SU-DHL-6 (cell line): ENCODE measurements around the gene BTBD9.

Source experiments
- H2AFZ ChIP-seq: fragments of 200-600 bp; sonication (generic); 2 replicates; pipeline ENCODE4 v1.6.1; 2014; ENCODE audit warnings: low read depth, mild to moderate bottlenecking, moderate library complexity, mixed read lengths, antibody characterized with exemption, low read length; ENCODE audit not compliant: severe bottlenecking
- H3F3A ChIP-seq: fragments of 200-600 bp; shearing (Covaris generic); 2 replicates; pipeline ENCODE4 v1.6.0; 2016; ENCODE audit warnings: antibody characterized with exemption, mild to moderate bottlenecking; ENCODE audit not compliant: insufficient read depth
- H3K27ac ChIP-seq: fragments of 200-600 bp; sonication (generic); 2 replicates; pipeline ENCODE4 v1.5.1; 2016; ENCODE audit warnings: low read depth, mild to moderate bottlenecking, low read length, moderate library complexity, mixed read lengths
- H3K27me3 ChIP-seq: fragments of 200-600 bp; sonication (generic), shearing (Covaris generic); 2 replicates; pipeline ENCODE4 v1.6.0; 2014; ENCODE audit warnings: mild to moderate bottlenecking, low read length
- H3K36me3 ChIP-seq: fragments of 200-600 bp; sonication (generic); 2 replicates; pipeline ENCODE4 v1.6.1; 2014; ENCODE audit warnings: mild to moderate bottlenecking, low read length, mixed read lengths
- H3K4me2 ChIP-seq: fragments of 300-600, 200-600 bp; shearing (Covaris generic), sonication (generic); 2 replicates; pipeline ENCODE4 v1.6.0; 2014; ENCODE audit warnings: low read length, low read depth, mild to moderate bottlenecking; ENCODE audit not compliant: poor library complexity, severe bottlenecking
- H3K4me3 ChIP-seq: fragments of 200-600 bp; sonication (generic); 2 replicates; pipeline ENCODE4 v1.5.1; 2014; ENCODE audit warnings: antibody characterized with exemption, low read length, mild to moderate bottlenecking, mixed read lengths; ENCODE audit not compliant: insufficient read depth, poor library complexity, severe bottlenecking
- H3K79me2 ChIP-seq: fragments of 200-600 bp; sonication (generic); 2 replicates; pipeline ENCODE4 v1.6.1; 2014; ENCODE audit warnings: mild to moderate bottlenecking, low read length, moderate library complexity; ENCODE audit not compliant: insufficient read depth
- H3K9ac ChIP-seq: fragments of 200-600 bp; sonication (generic); 2 replicates; pipeline ENCODE4 v1.7.0; 2014; ENCODE audit warnings: mild to moderate bottlenecking, low read length
- H3K9me2 ChIP-seq: fragments of 200-600 bp; sonication (generic); replicated peaks from 2 replicates; pipeline ENCODE4 v1.6.1; 2014; ENCODE audit warnings: low read length; ENCODE audit not compliant: insufficient read depth
- H3K9me3 ChIP-seq: fragments of 200-600 bp; sonication (generic); 2 replicates; pipeline ENCODE4 v1.6.1; 2014; ENCODE audit warnings: low read length, mixed read lengths; ENCODE audit not compliant: insufficient read depth
- H4K20me1 ChIP-seq: fragments of 200-600 bp; sonication (generic); 2 replicates; pipeline ENCODE4 v1.6.1; 2014; ENCODE audit warnings: low read depth, mild to moderate bottlenecking, antibody characterized with exemption, low read length, moderate library complexity, mixed read lengths
- EZH2phosphoT487 ChIP-seq: fragments of 200-600 bp; sonication (generic), shearing (Covaris generic); conservative IDR thresholded peaks from 2 replicates; pipeline ENCODE4 v1.6.1; 2018; ENCODE audit warnings: mild to moderate bottlenecking, antibody characterized with exemption, low read length, moderate library complexity, mixed read lengths
- TF ChIP-seq, protein P1 (sequence below): fragments of 200-600 bp; sonication (generic); IDR thresholded peaks from one replicate; pipeline ENCODE4 v1.5.1; 2017; ENCODE audit warnings: antibody characterized with exemption, mild to moderate bottlenecking, low read length, moderate library complexity; ENCODE audit not compliant: insufficient read depth, poor library complexity, severe bottlenecking

The BTBD9 gene

DNA sequence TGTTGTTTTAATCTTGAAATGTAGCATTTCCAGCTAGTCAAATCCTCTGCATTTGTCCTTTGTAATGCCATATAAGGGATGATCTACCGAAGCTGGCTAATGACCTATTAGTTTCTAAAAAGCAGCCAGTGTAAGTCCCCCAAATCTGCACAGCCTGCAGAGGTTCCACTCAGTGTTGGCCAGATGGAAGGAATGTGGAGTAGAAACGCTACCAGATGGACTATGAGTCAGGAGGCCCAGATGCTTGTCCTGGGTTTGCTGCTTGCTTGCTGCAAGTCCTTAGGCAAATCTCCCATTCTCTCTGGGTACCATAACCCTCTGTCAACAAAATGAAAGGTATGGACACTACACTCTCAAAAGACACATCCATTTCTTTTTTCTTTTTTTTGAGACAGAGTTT, 149.8 kb downstream of the BTBD9 start:
- H3K9ac ChIP-seq, result no peak overlapping the region
- H2AFZ ChIP-seq, result no peak overlapping the region
- no peaks in the 10 kb centered on the region for H3F3A ChIP-seq
- H3K9me2 ChIP-seq, result no peaks in the 10 kb centered on the region
- no peaks in the 10 kb centered on the region for H3K27me3 ChIP-seq
- no peak for TF ChIP-seq EZH2phosphoT487
- TF ChIP-seq, protein P1, sequence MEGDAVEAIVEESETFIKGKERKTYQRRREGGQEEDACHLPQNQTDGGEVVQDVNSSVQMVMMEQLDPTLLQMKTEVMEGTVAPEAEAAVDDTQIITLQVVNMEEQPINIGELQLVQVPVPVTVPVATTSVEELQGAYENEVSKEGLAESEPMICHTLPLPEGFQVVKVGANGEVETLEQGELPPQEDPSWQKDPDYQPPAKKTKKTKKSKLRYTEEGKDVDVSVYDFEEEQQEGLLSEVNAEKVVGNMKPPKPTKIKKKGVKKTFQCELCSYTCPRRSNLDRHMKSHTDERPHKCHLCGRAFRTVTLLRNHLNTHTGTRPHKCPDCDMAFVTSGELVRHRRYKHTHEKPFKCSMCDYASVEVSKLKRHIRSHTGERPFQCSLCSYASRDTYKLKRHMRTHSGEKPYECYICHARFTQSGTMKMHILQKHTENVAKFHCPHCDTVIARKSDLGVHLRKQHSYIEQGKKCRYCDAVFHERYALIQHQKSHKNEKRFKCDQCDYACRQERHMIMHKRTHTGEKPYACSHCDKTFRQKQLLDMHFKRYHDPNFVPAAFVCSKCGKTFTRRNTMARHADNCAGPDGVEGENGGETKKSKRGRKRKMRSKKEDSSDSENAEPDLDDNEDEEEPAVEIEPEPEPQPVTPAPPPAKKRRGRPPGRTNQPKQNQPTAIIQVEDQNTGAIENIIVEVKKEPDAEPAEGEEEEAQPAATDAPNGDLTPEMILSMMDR, result no peak
- no peak overlapping the region for H3K4me2 ChIP-seq
- no peaks in the 10 kb centered on the region for H3K79me2 ChIP-seq
- no peaks in the 10 kb centered on the region for H3K9me3 ChIP-seq
- H3K36me3 ChIP-seq, result no peaks in the 10 kb centered on the region
- H3K27ac ChIP-seq, result no peak overlapping the region
- H3K4me3 ChIP-seq, result no peak overlapping the region
- no peaks in the 10 kb centered on the region for H4K20me1 ChIP-seq

DNA sequence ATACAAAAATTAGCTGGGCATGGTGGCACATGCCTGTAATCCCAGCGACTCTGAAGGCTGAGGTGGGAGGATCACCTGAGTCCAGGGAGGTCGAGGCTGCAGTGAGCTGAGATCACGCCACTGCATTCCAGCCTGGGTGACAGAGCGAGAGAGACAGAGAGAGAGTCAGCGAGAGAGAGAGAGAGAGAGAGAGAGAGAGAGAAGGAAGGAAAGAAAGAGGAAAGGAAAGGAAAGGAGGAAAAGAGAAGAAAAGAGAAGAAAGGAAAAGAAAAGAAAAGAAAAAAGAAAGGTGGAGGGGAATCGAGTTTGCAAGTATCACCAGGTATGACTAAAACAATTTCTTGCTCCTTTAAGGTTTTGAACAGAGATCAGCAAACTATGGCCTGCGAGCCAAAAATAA, 152.3 kb downstream of the BTBD9 start:
- Histone ChIP-seq H3K4me3 (no peak overlapping the region), H3K4me2 (no peak overlapping the region)

DNA sequence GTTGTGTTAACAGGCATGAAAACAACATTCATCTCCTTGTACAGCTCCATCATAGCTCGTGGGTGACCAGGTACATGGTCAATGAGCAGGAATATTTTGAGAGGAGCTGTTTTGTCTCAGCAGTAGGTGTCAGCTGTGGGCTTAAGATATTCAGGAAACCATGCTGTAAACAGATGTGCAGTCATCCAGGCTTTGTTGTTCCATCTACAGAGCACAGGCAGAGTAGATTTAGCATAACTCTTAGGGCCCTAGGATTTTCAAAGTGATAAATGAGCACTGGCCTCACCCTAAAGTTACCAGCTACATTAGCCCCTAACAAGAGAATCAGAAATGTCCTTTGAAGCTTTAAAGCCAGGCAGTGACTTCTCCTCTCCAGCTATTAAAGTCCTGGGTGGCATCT, 154.2 kb downstream of the BTBD9 start:
- Histone ChIP-seq H3K36me3 (no peaks in the 10 kb centered on the region), H3K9me2 (no peaks in the 10 kb centered on the region), H3F3A (no peaks in the 10 kb centered on the region), H3K4me3 (no peak overlapping the region), H4K20me1 (no peaks in the 10 kb centered on the region), H2AFZ (no peak overlapping the region), H3K9me3 (no peaks in the 10 kb centered on the region), H3K4me2 (no peak overlapping the region), H3K27ac (no peak overlapping the region), H3K27me3 (no peaks in the 10 kb centered on the region), H3K79me2 (no peaks in the 10 kb centered on the region), H3K9ac (no peak overlapping the region)
- no peak for TF ChIP-seq EZH2phosphoT487
- TF ChIP-seq, protein P1, result no peak

More for the DNA sequence above, 152.3 kb downstream of the BTBD9 start:
- H4K20me1 ChIP-seq, result no peaks in the 10 kb centered on the region
- H3K79me2 ChIP-seq, result no peaks in the 10 kb centered on the region
- H3K27me3 ChIP-seq, result no peaks in the 10 kb centered on the region
- H3F3A ChIP-seq, result no peaks in the 10 kb centered on the region
- no peak overlapping the region for H2AFZ ChIP-seq
- no peaks in the 10 kb centered on the region for H3K9me3 ChIP-seq
- no peak overlapping the region for H3K9ac ChIP-seq
- H3K36me3 ChIP-seq, result no peaks in the 10 kb centered on the region
- no peak for TF ChIP-seq EZH2phosphoT487
- TF ChIP-seq, protein P1, result no peak
- H3K27ac ChIP-seq, result no peak overlapping the region
- H3K9me2 ChIP-seq, result no peaks in the 10 kb centered on the region

DNA sequence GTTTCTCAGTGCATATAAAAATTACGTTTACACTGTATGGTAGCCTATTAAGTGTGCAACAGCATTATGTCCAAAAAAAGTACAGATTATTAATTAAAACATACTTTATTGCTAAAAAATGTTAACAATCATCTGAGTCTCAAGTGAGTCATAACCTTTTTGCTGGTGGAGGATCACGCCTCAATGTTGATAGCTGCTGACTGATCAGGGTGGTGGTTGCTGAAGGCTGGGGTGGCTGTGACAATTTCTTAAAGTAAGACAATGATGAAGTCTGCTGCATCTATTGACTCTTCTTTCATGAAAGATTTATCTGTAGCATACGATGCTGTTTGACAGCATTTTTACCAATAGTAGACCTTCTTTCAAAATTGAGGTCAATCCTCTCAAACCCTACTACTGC, 155.1 kb downstream of the BTBD9 start:
- no peaks in the 10 kb centered on the region for H3K36me3 ChIP-seq
- H3K79me2 ChIP-seq, result no peaks in the 10 kb centered on the region
- no peak overlapping the region for H3K9ac ChIP-seq
- no peak overlapping the region for H3K27ac ChIP-seq
- TF ChIP-seq EZH2phosphoT487, result no peak
- no peaks in the 10 kb centered on the region for H3F3A ChIP-seq
- H3K9me3 ChIP-seq, result no peaks in the 10 kb centered on the region
- H3K4me2 ChIP-seq, result no peak overlapping the region
- no peak overlapping the region for H2AFZ ChIP-seq
- no peaks in the 10 kb centered on the region for H4K20me1 ChIP-seq
- no peak overlapping the region for H3K4me3 ChIP-seq
- H3K27me3 ChIP-seq, result no peaks in the 10 kb centered on the region
- no peaks in the 10 kb centered on the region for H3K9me2 ChIP-seq
